A549 (cell line): Measurements from ENCODE around the gene ALDH4A1. TPM values are rescaled to one million over a fixed set of nuclear protein-coding genes. Genes with fewer than 3 reads are reported as not detected.

ENCODE experiments used
- ATAC-seq, 2 experiments: fragments of 200-7000 bp in 1 of 2; fragments of >200 bp in 1 of 2; cut with Nextera tagmentation in 1 of 2; cut with Tn5 transposase in 1 of 2; 3 replicates each; pipeline versions ENCODE4 v1.8.0 to v1.9.1; 2018 to 2020; ENCODE audit warnings: mild to moderate bottlenecking in 1 of 2, moderate library complexity in 1 of 2
- CTCF ChIA-PET: fragments of 300-600 bp; sonication (Branson Sonifier 250); formaldehyde crosslinking; extraction: SDS; loops from one replicate; lab custom pipeline; 2021; ENCODE audit warnings: antibody characterized with exemption, inconsistent platforms; lab: Yijun Ruan, JAX
- POLR2A ChIA-PET: fragments of 350-600 bp; formaldehyde crosslinking; extraction: SDS; loops from one replicate; lab custom pipeline; 2021; ENCODE audit warnings: antibody characterized with exemption, inconsistent platforms; lab: Yijun Ruan, JAX
- DNase-seq, 2 experiments: peaks; one replicate each; pipeline versions ENCODE4 v3.0.0 to v3.0.0-alpha.2; 2011 to 2016; ENCODE audit warnings: low read depth in 1 of 2, low spot score in 1 of 2
- FAIRE-seq: peaks from 2 replicates; lab custom pipeline; 2011; peaks lifted over from hg19 to GRCh38; lab: Jason Lieb, UNC
- H3K27ac ChIP-seq, 2 experiments: fragments of >200 bp; sonication (Bioruptor Twin); formaldehyde crosslinking; 3 replicates each; pipeline ENCODE4 v1.5.1; 2016 to 2017
- H3K4me1 ChIP-seq: fragments of >200 bp; sonication (Bioruptor Twin); formaldehyde crosslinking; 3 replicates; pipeline ENCODE4 v1.6.1; 2016
- H3K4me2 ChIP-seq: fragments of >200 bp; sonication (Bioruptor Twin); formaldehyde crosslinking; 3 replicates; pipeline ENCODE4 v1.6.1; 2016
- H3K4me3 ChIP-seq: fragments of >200 bp; sonication (Bioruptor Twin); formaldehyde crosslinking; 3 replicates; pipeline ENCODE4 v1.5.1; 2016
- H3K9me3 ChIP-seq: fragments of >200 bp; sonication (Bioruptor Twin); formaldehyde crosslinking; 3 replicates; pipeline ENCODE4 v1.6.1; 2016
- CBX2 ChIP-seq: fragments of 200-600 bp; sonication (generic); IDR thresholded peaks from 2 replicates; pipeline ENCODE4 v1.6.1; 2016; ENCODE audit warnings: low read depth, mild to moderate bottlenecking, borderline replicate concordance
- CBX8 ChIP-seq: fragments of 200-600 bp; sonication (generic); IDR thresholded peaks from 2 replicates; pipeline ENCODE4 v1.6.1; 2016
- EHMT2 ChIP-seq: fragments of 200-600 bp; sonication (generic); IDR thresholded peaks from 2 replicates; pipeline ENCODE4 v1.6.1; 2016; ENCODE audit warnings: antibody characterized with exemption, low read depth, mild to moderate bottlenecking, moderate library complexity
- EP300 ChIP-seq, 2 experiments: fragments of >200 bp; sonication (Bioruptor Twin); formaldehyde crosslinking; IDR thresholded peaks; 2 replicates in 1 of 2; 3 replicates in 1 of 2; pipeline ENCODE4 v1.6.1; 2016 to 2017
- FOXS1 ChIP-seq: fragments of 250-450 bp; sonication (Bioruptor Pico); IDR thresholded peaks from 2 replicates; pipeline ENCODE4 v1.5.0; 2020; ENCODE audit warnings: mild to moderate bottlenecking, moderate library complexity
- HES2 ChIP-seq: fragments of >200 bp; sonication (Bioruptor Twin); formaldehyde crosslinking; IDR thresholded peaks from 2 replicates; pipeline ENCODE4 v1.6.1; 2016
- KDM5A ChIP-seq: fragments of 200-600 bp; sonication (generic); IDR thresholded peaks from 2 replicates; pipeline ENCODE4 v1.6.1; 2016; ENCODE audit warnings: antibody characterized with exemption, mild to moderate bottlenecking
- PHF8 ChIP-seq: fragments of 200-600 bp; sonication (generic); IDR thresholded peaks from 2 replicates; pipeline ENCODE4 v1.6.1; 2016; ENCODE audit warnings: low read depth, mild to moderate bottlenecking, antibody characterized with exemption, moderate library complexity, borderline replicate concordance
- POLR2A ChIP-seq: IDR thresholded peaks from 2 replicates; pipeline ENCODE4 v1.6.1; 2012; ENCODE audit warnings: mild to moderate bottlenecking, low read length
- RAD21 ChIP-seq, 2 experiments: fragments of >200 bp in 1 of 2; sonication (Bioruptor Twin) in 1 of 2; formaldehyde crosslinking in 1 of 2; IDR thresholded peaks in 1 of 2; conservative IDR thresholded peaks in 1 of 2; 2 replicates in 1 of 2; 3 replicates in 1 of 2; pipeline ENCODE4 v1.6.1; 2012 to 2018; ENCODE audit warnings: inconsistent platforms in 1 of 2
- ZFP36 ChIP-seq: fragments of 450-650 bp; IDR thresholded peaks from 2 replicates; pipeline ENCODE4 v1.6.1; 2014; ENCODE audit warnings: borderline replicate concordance; ENCODE audit not compliant: partially characterized antibody
- WGBS: methylation state at CpG from one replicate; pipeline ENCODE4 v1.1.6; 2017; ENCODE audit errors: missing lambda C conversion rate; 5-methylcytosine and 5-hydroxymethylcytosine counted together
- polyA plus RNA-seq, 4 experiments: library from polyadenylated mRNA; depleted of rRNA in 3 of 4; stranded (reverse); fragments of >200 nt; fragmentation: RNase III in 1 of 4; extraction: RNeasy Plus Mini Kit Qiagen cat#74134 plus additional on column Dnase treatment in 1 of 4; gene quantifications; 2 replicates in 3 of 4; 3 replicates in 1 of 4; pipeline ENCODE4 v1.2.3, GENCODE V29; 2011 to 2017

The ALDH4A1 gene
- polyA plus RNA-seq, 2 of the 4 experiments (the other 2 are of a cell fraction), result 9.4 to 15.4 TPM

- peak in 1 of 2 experiments; percentile 17; a peak in 1 of 6 replicates for ATAC-seq
These were observed 318 bp downstream of the ALDH4A1 start for GRCh38 chr1:18901952-18902522.

GRCh38 chr1:18901147-18901951, 1.0 kb downstream of the ALDH4A1 start:
- Histone ChIP-seq H3K9me3 (no peaks in the 10 kb centered on the region), H3K4me3 (peak overlapping the region; percentile 97), H3K27ac (peak overlapping the region; percentile 86 to 91; a peak in 5 of 6 replicates), H3K4me2 (peak overlapping the region; percentile 99), H3K4me1 (peaks cover 28% of the 10 kb centered on the region)
- POLR2A ChIA-PET, result no interaction called here
- CTCF ChIA-PET, result interaction anchor here (2.0 to 20.0 kb wide), 4 partner anchors 13 to 193 kb away, joined by 17 to 319 read pairs (median 36); no protein-coding TSS in a partner anchor
- ATAC-seq (no peak), DNase-seq (no peak), FAIRE-seq (no peak)
- TF ChIP-seq CBX8, result no peak
- TF ChIP-seq HES2, result no peak
- no peak for TF ChIP-seq PHF8
- TF ChIP-seq RAD21 (conservative IDR thresholded peaks at IDR 0.05 in 1 of 2, IDR thresholded peaks at IDR 0.05 in 1 of 2), result no peak
- no peak for TF ChIP-seq POLR2A
- WGBS, result 56% methylated on average over 8 of the region's 9 CpGs

More at GRCh38 chr1:18901952-18902522, 318 bp downstream of the ALDH4A1 start:
- Histone ChIP-seq H3K4me2 (peak overlapping the region; percentile 99), H3K27ac (peak overlapping the region; percentile 86 to 91), H3K4me3 (peak overlapping the region; percentile 97), H3K4me1 (peaks cover 31% of the 10 kb centered on the region), H3K9me3 (no peaks in the 10 kb centered on the region)
- POLR2A ChIA-PET, result interaction anchor here (0.6 kb wide), 1 partner anchor 10 kb away, joined by 3 read pairs; no protein-coding TSS in a partner anchor
- TF ChIP-seq FOXS1 (CRISPR knock-in tag) (no peak), PHF8 (peak; percentile 26; the same call in 1 of the 2 replicates)
- FAIRE-seq, result no peak
- no peak for DNase-seq
- 3% methylated on average over 22 of the region's 44 CpGs for WGBS
- CTCF ChIA-PET, result interaction anchor here (0.8 to 20.0 kb wide), 4 partner anchors 13 to 192 kb away, joined by 4 to 319 read pairs (median 36); no protein-coding TSS in a partner anchor

GRCh38 chr1:18900303-18900841, 2.0 kb downstream of the ALDH4A1 start:
- ChIA-PET CTCF (interaction anchor here (1.8 to 20.0 kb wide), 3 partner anchors 13 to 194 kb away, joined by 7 to 319 read pairs (median 17); no protein-coding TSS in a partner anchor), POLR2A (no interaction called here)
- H3K9me3 ChIP-seq, result no peaks in the 10 kb centered on the region
- H3K4me3 ChIP-seq, result no peak overlapping the region
- ATAC-seq, result no peak
- no peak for TF ChIP-seq KDM5A
- 82% methylated on average over 6 of the region's 10 CpGs for WGBS
- peaks cover 28% of the 10 kb centered on the region for H3K4me1 ChIP-seq
- FAIRE-seq, result no peak
- no peak overlapping the region; the same call in 2 of the 3 replicates for H3K4me2 ChIP-seq
- no peak overlapping the region for H3K27ac ChIP-seq
- no peak for DNase-seq

- POLR2A ChIA-PET, result no interaction called here
- CTCF ChIA-PET, result interaction anchor here (1.8 to 20.0 kb wide), 3 partner anchors 13 to 194 kb away, joined by 7 to 319 read pairs (median 17); no protein-coding TSS in a partner anchor
- ATAC-seq, result no peak
- TF ChIP-seq EHMT2 (no peak), KDM5A (no peak), EP300 (IDR thresholded peaks at IDR 0.05) (no peak), ZFP36 (no peak), CBX2 (no peak), CBX8 (no peak)
- Histone ChIP-seq H3K9me3 (no peaks in the 10 kb centered on the region), H3K4me2 (no peak overlapping the region), H3K27ac (no peak overlapping the region), H3K4me1 (peaks cover 23% of the 10 kb centered on the region), H3K4me3 (no peak overlapping the region)
- no peak for DNase-seq
- 94% methylated on average over 4 of the region's 4 CpGs for WGBS
- FAIRE-seq, result no peak
These were observed 2.8 kb downstream of the ALDH4A1 start for GRCh38 chr1:18899363-18900049.
